H9 (cell line): Measurements from ENCODE around the gene DOCK11. TPM values are rescaled to one million over a fixed set of nuclear protein-coding genes. Genes with fewer than 3 reads are reported as not detected.

ENCODE experiments used
- DNase-seq: peaks from one replicate; pipeline ENCODE4 v3.0.0-alpha.2; 2017
- H2AFZ ChIP-seq: one replicate; pipeline ENCODE4 v1.6.1; 2013; ENCODE audit warnings: mild to moderate bottlenecking, low read length, control low read depth, moderate library complexity
- H2AK5ac ChIP-seq: 2 replicates; pipeline ENCODE4 v1.6.1; 2013; ENCODE audit warnings: low read length, control low read depth, mixed read lengths; ENCODE audit not compliant: insufficient read length
- H2BK120ac ChIP-seq: one replicate; pipeline ENCODE4 v1.6.1; 2013; ENCODE audit warnings: low read depth, mild to moderate bottlenecking, low read length, control low read depth, inconsistent platforms; ENCODE audit not compliant: poor library complexity, severe bottlenecking
- H2BK12ac ChIP-seq: 2 replicates; pipeline ENCODE4 v1.6.1; 2013; ENCODE audit warnings: low read length, control low read depth, mixed read lengths, low read depth; ENCODE audit not compliant: insufficient read length
- H2BK15ac ChIP-seq: 2 replicates; pipeline ENCODE4 v1.6.1; 2013; ENCODE audit warnings: low read depth, low read length, control low read depth
- H2BK20ac ChIP-seq: one replicate; pipeline ENCODE4 v1.6.1; 2013; ENCODE audit warnings: low read depth, mild to moderate bottlenecking, low read length, control low read depth, inconsistent platforms; ENCODE audit not compliant: poor library complexity, severe bottlenecking
- H2BK5ac ChIP-seq: 2 replicates; pipeline ENCODE4 v1.6.1; 2013; ENCODE audit warnings: low read length, control low read depth, mixed read lengths; ENCODE audit not compliant: insufficient read length
- H3K14ac ChIP-seq: 2 replicates; pipeline ENCODE4 v1.6.1; 2013; ENCODE audit warnings: low read length, control low read depth; ENCODE audit not compliant: insufficient read depth
- H3K18ac ChIP-seq: 2 replicates; pipeline ENCODE4 v1.6.1; 2013; ENCODE audit warnings: low read depth, mild to moderate bottlenecking, mixed read lengths, low read length, control low read depth; ENCODE audit not compliant: insufficient read length
- H3K23ac ChIP-seq: 2 replicates; pipeline ENCODE4 v1.6.1; 2013; ENCODE audit warnings: low read length, control low read depth, mixed read lengths, low read depth; ENCODE audit not compliant: insufficient read length
- H3K23me2 ChIP-seq: 2 replicates; pipeline ENCODE4 v1.6.1; 2013; ENCODE audit warnings: low read depth, mild to moderate bottlenecking, mixed read lengths, low read length, control low read depth; ENCODE audit not compliant: insufficient read length, poor library complexity, severe bottlenecking
- H3K27ac ChIP-seq: 2 replicates; pipeline ENCODE4 v1.5.1; 2013; ENCODE audit warnings: low read length, control low read depth, mixed read lengths, low read depth; ENCODE audit not compliant: insufficient read length
- H3K27me3 ChIP-seq: 2 replicates; pipeline ENCODE4 v1.6.1; 2013; ENCODE audit warnings: low read length, control low read depth, inconsistent platforms; ENCODE audit not compliant: insufficient read depth
- H3K4ac ChIP-seq: 2 replicates; pipeline ENCODE4 v1.6.1; 2013; ENCODE audit warnings: low read depth, mild to moderate bottlenecking, control low read depth, inconsistent platforms, low read length, moderate library complexity
- H3K4me1 ChIP-seq: 2 replicates; pipeline ENCODE4 v1.6.1; 2013; ENCODE audit warnings: low read length, control low read depth, inconsistent platforms; ENCODE audit not compliant: insufficient read depth
- H3K4me2 ChIP-seq: 2 replicates; pipeline ENCODE4 v1.6.1; 2013; ENCODE audit warnings: low read length, control low read depth, mixed read lengths; ENCODE audit not compliant: insufficient read length, insufficient read depth
- H3K56ac ChIP-seq: 2 replicates; pipeline ENCODE4 v1.6.1; 2013; ENCODE audit warnings: low read depth, mild to moderate bottlenecking, mixed read lengths, low read length, control low read depth; ENCODE audit not compliant: insufficient read length
- H3K79me1 ChIP-seq: 2 replicates; pipeline ENCODE4 v1.6.1; 2013; ENCODE audit warnings: low read depth, mild to moderate bottlenecking, moderate library complexity, low read length, control low read depth, inconsistent platforms; ENCODE audit not compliant: insufficient read depth, poor library complexity, severe bottlenecking
- H3K79me2 ChIP-seq: 2 replicates; pipeline ENCODE4 v1.6.1; 2013; ENCODE audit warnings: low read length, control low read depth, inconsistent platforms; ENCODE audit not compliant: insufficient read depth
- H3K9ac ChIP-seq: 2 replicates; pipeline ENCODE4 v1.6.1; 2013; ENCODE audit warnings: low read length, control low read depth, mixed read lengths; ENCODE audit not compliant: insufficient read length; ENCODE audit errors: extremely low read depth
- H3K9me3 ChIP-seq: one replicate; pipeline ENCODE4 v1.6.1; 2013; ENCODE audit warnings: low read depth, low read length, inconsistent platforms; ENCODE audit not compliant: control insufficient read depth
- H3T11ph ChIP-seq: one replicate; pipeline ENCODE4 v1.6.1; 2013; ENCODE audit warnings: mild to moderate bottlenecking, low read length, control low read depth, inconsistent platforms
- H4K20me1 ChIP-seq: one replicate; pipeline ENCODE4 v1.6.1; 2013; ENCODE audit not compliant: control insufficient read depth, insufficient read length, insufficient read depth
- H4K5ac ChIP-seq: 2 replicates; pipeline ENCODE4 v1.6.1; 2013; ENCODE audit warnings: low read depth, mild to moderate bottlenecking, mixed read lengths, low read length, control low read depth; ENCODE audit not compliant: insufficient read length
- H4K8ac ChIP-seq: replicated peaks from 2 replicates; pipeline ENCODE4 v1.6.1; 2013; ENCODE audit warnings: low read length, control low read depth, mixed read lengths, low read depth; ENCODE audit not compliant: insufficient read length
- H4K91ac ChIP-seq: 2 replicates; pipeline ENCODE4 v1.6.1; 2013; ENCODE audit warnings: low read depth, mild to moderate bottlenecking, moderate library complexity, mixed read lengths, low read length, control low read depth; ENCODE audit not compliant: insufficient read length
- H3K27ac Mint-ChIP-seq, 3 experiments: 2 replicates in 2 of 3; 3 replicates in 1 of 3; pipeline ENCODE4 v1.8.0; 2020 to 2021; ENCODE audit warnings: mixed read lengths in 3 of 3, mild to moderate bottlenecking in 1 of 3, moderate library complexity in 1 of 3
- H3K27me3 Mint-ChIP-seq: 2 replicates; pipeline ENCODE4 v1.8.0; 2021; ENCODE audit warnings: low read depth, mild to moderate bottlenecking, moderate library complexity, mixed read lengths
- H3K36me3 Mint-ChIP-seq, 3 experiments: 2 replicates in 2 of 3; 3 replicates in 1 of 3; pipeline ENCODE4 v1.8.0; 2020 to 2021; ENCODE audit warnings: low read depth in 3 of 3, mixed read lengths in 3 of 3; ENCODE audit not compliant: insufficient read depth in 1 of 3
- H3K4me1 Mint-ChIP-seq, 2 experiments: 2 replicates each; pipeline ENCODE4 v1.8.0; 2020; ENCODE audit warnings: mixed read lengths in 2 of 2
- H3K4me3 Mint-ChIP-seq, 2 experiments: 2 replicates in 1 of 2; 3 replicates in 1 of 2; pipeline ENCODE4 v1.8.0; 2020 to 2021; ENCODE audit warnings: mild to moderate bottlenecking in 2 of 2, mixed read lengths in 2 of 2, moderate library complexity in 1 of 2
- H3K9me3 Mint-ChIP-seq, 2 experiments: 2 replicates in 1 of 2; 3 replicates in 1 of 2; pipeline ENCODE4 v1.8.0; 2020; ENCODE audit warnings: mild to moderate bottlenecking in 2 of 2, mixed read lengths in 2 of 2, moderate library complexity in 1 of 2
- WGBS: extraction: QIAGEN DNeasy Blood & Tissue Kit; methylation state at CpG from one replicate; pipeline ENCODE4 v1.1.7; 2013; ENCODE audit warnings: missing lambda C conversion rate, low lambda C conversion rate, mixed read lengths; ENCODE audit not compliant: insufficient read length; ENCODE audit errors: extremely low coverage; 5-methylcytosine and 5-hydroxymethylcytosine counted together
- total RNA-seq: library from RNA; stranded (reverse); gene quantifications from 2 replicates; pipeline ENCODE4 v1.2.1, GENCODE V29; 2021
- TF ChIP-seq, protein P1 (sequence below): fragments of 200-600 bp; sonication (generic); conservative IDR thresholded peaks from 3 replicates; pipeline ENCODE4 v1.8.0; 2021; ENCODE audit warnings: antibody characterized with exemption, mild to moderate bottlenecking

Gene DOCK11
- total RNA-seq, 1 experiment from 2014 or later = 6.2 TPM

DNA sequence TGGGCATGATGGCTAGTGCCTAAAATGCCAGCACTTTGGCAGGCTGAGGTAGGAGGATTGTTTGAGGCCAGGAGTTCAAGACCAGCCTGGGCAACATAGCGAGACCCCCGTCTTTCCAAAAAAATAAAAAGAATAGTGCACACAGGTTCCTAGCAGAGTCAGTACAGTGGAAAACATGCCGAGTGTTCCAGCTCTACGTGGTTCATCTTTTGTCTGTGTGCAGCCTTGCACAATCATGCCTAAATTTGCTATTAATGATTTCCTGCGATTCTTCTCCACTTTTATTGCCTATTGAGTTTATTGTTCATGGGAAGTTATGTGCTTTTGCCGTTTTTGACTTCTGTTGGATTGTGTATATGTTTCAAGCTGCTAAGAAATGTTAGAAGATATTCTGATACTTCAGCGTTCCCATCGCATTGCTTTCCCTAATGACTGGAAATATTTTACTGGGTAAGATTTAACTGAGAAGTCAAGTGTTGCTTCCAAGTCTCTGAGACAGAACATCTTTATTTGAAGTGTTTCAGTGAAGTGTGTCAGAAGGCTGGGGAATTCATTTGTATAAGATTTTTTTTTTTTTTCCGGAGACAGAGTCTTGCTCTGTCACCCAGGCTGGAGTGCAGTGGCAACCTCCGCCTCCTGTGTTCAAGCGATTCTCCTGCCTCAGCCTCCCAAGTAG, 11.3 kb downstream of the DOCK11 start:
- Histone ChIP-seq H3K23me2 (no peaks in the 10 kb centered on the region), H3K27ac (no peak overlapping the region), H3K27me3 (no peaks in the 10 kb centered on the region), H2BK15ac (no peak overlapping the region), H3K56ac (no peak overlapping the region), H3T11ph (no peak overlapping the region), H2BK5ac (no peak overlapping the region), H4K20me1 (no peaks in the 10 kb centered on the region), H2BK120ac (no peak overlapping the region), H3K9me3 (peaks cover 33% of the 10 kb centered on the region), H3K4me1 (no peaks in the 10 kb centered on the region), H2BK12ac (no peak overlapping the region), H3K9ac (no peak overlapping the region), H3K79me1 (no peaks in the 10 kb centered on the region), H2BK20ac (no peak overlapping the region), H4K91ac (no peak overlapping the region), H2AK5ac (no peak overlapping the region), H4K8ac (no peak overlapping the region), H3K79me2 (no peaks in the 10 kb centered on the region), H4K5ac (no peak overlapping the region), H3K4ac (no peak overlapping the region), H3K18ac (no peak overlapping the region), H3K23ac (no peak overlapping the region), H3K14ac (no peak overlapping the region), H3K4me2 (no peak overlapping the region), H2AFZ (no peak overlapping the region)
- DNase-seq = no peak
- WGBS = no CpG with 5 or more reads among the region's 11 CpGs
- peaks cover 6 to 72% of the 10 kb centered on the region in 2 experiments for H3K9me3 Mint-ChIP-seq
- peaks cover 2 to 17% (median 14%) of the 10 kb centered on the region in 3 experiments; a peak in 6 of 7 replicates for H3K36me3 Mint-ChIP-seq
- H3K4me3 Mint-ChIP-seq = no peak overlapping the region
- peaks cover 2 to 13% of the 10 kb centered on the region in 2 experiments; a peak in 3 of 4 replicates for H3K4me1 Mint-ChIP-seq
- no peaks in the 10 kb centered on the region; the same call in 1 of the 2 replicates for H3K27me3 Mint-ChIP-seq
- TF ChIP-seq, protein P1, sequence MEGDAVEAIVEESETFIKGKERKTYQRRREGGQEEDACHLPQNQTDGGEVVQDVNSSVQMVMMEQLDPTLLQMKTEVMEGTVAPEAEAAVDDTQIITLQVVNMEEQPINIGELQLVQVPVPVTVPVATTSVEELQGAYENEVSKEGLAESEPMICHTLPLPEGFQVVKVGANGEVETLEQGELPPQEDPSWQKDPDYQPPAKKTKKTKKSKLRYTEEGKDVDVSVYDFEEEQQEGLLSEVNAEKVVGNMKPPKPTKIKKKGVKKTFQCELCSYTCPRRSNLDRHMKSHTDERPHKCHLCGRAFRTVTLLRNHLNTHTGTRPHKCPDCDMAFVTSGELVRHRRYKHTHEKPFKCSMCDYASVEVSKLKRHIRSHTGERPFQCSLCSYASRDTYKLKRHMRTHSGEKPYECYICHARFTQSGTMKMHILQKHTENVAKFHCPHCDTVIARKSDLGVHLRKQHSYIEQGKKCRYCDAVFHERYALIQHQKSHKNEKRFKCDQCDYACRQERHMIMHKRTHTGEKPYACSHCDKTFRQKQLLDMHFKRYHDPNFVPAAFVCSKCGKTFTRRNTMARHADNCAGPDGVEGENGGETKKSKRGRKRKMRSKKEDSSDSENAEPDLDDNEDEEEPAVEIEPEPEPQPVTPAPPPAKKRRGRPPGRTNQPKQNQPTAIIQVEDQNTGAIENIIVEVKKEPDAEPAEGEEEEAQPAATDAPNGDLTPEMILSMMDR = no peak
- H3K27ac Mint-ChIP-seq = no peak overlapping the region
